ENCODE measurements around the gene DGKD.
A peak's percentile ranks its signal among the peaks of the same experiment; 100 is the strongest.

Gene DGKD

GRCh38 chr2:233413046-233413445 lies 58.8 kb downstream of the DGKD start:
- DNase-seq (ENCODE audit: low read depth), result no peak

- peak; percentile 57 for DNase-seq (ENCODE audit: low read depth)
These were observed 59.4 kb downstream of the DGKD start for GRCh38 chr2:233413559-233414272.

- no peak for DNase-seq (ENCODE audit: low read depth)
These were observed 60.0 kb downstream of the DGKD start for GRCh38 chr2:233414273-233414654.

GRCh38 chr2:233414777-233415570 lies 60.7 kb downstream of the DGKD start:
- DNase-seq (ENCODE audit: low read depth), result peak; percentile 30

- DNase-seq (ENCODE audit: low read depth), result no peak
These were observed 61.9 kb downstream of the DGKD start for GRCh38 chr2:233416199-233416598.

GRCh38 chr2:233416706-233417105 lies 62.4 kb downstream of the DGKD start:
- no peak for DNase-seq (ENCODE audit: low read depth)

GRCh38 chr2:233417282-233417681 lies 63.0 kb downstream of the DGKD start:
- DNase-seq (ENCODE audit: low read depth), result no peak

GRCh38 chr2:233418052-233418760 lies 63.9 kb downstream of the DGKD start:
- no peak for DNase-seq (ENCODE audit: low read depth)

- peak; percentile 28 for DNase-seq (ENCODE audit: low read depth)
These were observed 64.7 kb downstream of the DGKD start for GRCh38 chr2:233418761-233419546.

- DNase-seq (ENCODE audit: low read depth), result peak; percentile 18
These were observed 65.5 kb downstream of the DGKD start for GRCh38 chr2:233419602-233420391.

- no peak for DNase-seq (ENCODE audit: low read depth)
These were observed 67.0 kb downstream of the DGKD start for GRCh38 chr2:233421091-233421816.

GRCh38 chr2:233422050-233422639 lies 67.9 kb downstream of the DGKD start:
- DNase-seq (ENCODE audit: low read depth), result peak; percentile 30

- no peak for DNase-seq (ENCODE audit: low read depth)
These were observed 68.6 kb downstream of the DGKD start for GRCh38 chr2:233422649-233423551.

- no peak for DNase-seq (ENCODE audit: low read depth)
These were observed 69.2 kb downstream of the DGKD start for GRCh38 chr2:233423552-233423860.

- no peak for DNase-seq (ENCODE audit: low read depth)
These were observed 70.1 kb downstream of the DGKD start for GRCh38 chr2:233424154-233424951.

- DNase-seq (ENCODE audit: low read depth), result peak; percentile 38
These were observed 72.5 kb downstream of the DGKD start for GRCh38 chr2:233426619-233427342.

- no peak for DNase-seq (ENCODE audit: low read depth)
These were observed 73.7 kb downstream of the DGKD start for GRCh38 chr2:233428008-233428407.

- DNase-seq (ENCODE audit: low read depth), result no peak
These were observed 74.1 kb downstream of the DGKD start for GRCh38 chr2:233428438-233428837.
